Stimulated activated CD4-positive, alpha-beta T cell treated with anti-CD3 and anti-CD28 coated beads, Interleukin-4, amount 100 ng/mL, for 24 hours (primary cell): Measurements from ENCODE around the gene TTLL11.
"Not testable (repeated sequence)": the region's sequence is repeated elsewhere in the genome, so short reads cannot be mapped to it uniquely, and the experiment has no call there.

Experiments
- DNase-seq: peaks from one replicate; pipeline ENCODE4 v3.0.0-alpha.2; 2020

The TTLL11 gene

DNA sequence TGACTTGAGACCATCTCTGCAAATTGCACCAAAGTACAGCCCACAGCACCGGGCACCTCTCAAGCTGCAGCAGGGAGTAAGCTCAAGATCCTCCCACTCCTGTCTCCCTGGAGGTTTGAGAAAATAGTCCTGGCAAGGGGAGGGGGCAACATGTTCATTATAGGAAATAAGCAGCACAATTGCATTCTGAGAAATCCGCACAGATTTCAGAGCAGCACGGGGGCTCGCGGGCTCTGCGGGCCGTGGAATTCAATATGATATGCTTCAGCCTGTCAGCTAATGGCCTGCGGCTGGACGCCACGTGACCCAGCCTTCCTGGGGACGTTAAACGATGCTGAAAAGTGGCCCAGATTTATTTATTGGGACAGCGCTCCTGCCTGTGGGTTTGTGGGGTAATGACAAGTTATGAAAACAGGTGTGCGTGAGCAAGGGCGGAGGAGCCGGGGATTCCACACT, 285.3 kb downstream of the TTLL11 start:
- no peak for DNase-seq

DNA sequence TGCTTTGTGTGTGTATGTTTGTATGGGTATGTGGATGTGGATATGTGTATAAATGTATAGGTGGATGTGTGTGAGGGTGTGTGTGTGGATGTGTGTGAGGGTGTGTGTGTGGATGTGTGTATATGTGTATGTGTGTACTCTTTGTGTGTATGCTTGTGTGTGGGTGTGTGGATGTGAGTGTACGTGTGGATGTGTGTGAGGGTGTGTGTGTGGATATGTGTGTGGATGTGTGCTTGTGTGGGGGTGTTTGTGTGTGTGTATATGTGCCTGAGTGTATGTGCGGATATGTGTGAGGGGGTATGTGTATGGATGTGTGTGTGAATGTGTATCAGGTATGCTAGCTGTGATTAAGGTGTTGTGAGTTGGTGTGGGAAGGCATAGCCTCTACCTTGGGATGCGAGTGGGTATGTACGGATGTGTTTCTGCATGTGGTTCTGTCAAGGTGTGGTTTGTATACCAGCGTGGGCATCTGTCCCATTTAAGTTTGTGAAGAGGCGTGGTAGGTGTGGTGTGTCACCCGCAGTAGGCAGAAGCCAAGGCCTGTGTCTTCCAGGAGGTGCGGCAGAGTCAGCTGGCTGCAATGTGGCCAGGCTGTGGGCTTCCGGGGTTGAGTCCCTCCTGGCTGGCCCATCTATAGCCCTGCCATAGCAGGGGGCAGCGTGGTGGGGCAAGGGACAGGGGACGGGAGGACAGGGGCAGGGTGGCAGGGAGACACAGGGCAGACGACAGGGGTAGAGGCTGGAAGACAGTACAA, 285.9 kb downstream of the TTLL11 start:
- no peak for DNase-seq

DNA sequence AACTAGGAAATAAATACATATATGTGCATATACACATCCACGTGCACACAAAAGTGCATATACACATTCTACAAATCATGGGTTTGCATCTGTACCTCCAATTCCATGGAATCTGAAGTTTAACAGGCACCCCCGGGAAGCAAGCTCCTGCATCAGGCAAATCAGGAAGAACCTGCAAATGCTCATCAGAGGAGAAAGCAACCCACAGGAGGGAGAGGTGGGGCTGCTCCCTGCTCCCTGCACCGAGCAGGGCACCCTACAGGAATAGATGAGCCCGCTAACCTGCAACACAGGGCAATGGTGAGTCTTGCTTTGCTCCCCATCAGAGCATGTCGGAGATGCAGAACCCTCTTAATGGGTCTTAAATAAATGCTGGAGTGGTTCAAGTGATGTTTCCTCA, 290.4 kb downstream of the TTLL11 start:
- no peak for DNase-seq

DNA sequence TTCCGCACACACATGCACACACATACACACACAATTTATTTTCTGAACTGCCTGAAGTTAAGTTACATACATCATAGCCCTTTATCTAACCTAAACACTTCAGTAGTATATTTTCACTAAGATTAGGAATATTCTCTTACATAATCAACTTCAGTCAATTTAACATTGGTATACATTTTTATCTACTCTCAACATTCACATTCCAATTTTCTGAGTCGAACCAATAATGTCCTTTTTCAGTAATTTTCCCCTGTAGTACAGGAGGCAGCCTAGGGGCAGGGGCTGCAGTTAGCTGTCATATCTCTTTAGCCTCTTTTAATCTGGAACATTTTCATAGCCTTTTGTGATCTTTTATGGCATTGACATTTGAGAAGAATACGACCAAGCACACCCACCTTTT, 291.5 kb downstream of the TTLL11 start:
- DNase-seq = no peak

DNA sequence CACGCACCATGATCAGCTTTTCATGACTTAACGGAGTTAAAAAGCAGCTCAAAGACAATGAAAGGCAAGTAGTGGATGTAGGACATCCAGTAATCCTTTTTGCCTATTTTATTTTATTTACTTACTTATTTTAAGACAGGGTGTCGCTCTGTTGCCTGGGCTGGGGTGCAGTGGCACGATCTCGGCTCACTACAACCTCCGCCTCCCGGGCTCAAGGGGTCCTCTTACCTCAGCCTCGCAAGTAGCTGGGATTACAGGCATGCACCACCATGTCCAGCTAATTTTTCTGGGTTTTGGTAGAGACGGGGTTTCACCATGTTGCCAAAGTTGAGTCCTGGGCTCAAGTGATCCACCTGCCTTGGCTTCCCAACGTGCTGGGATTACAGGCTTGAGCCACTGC, 292.7 kb downstream of the TTLL11 start:
- no peak for DNase-seq

DNA sequence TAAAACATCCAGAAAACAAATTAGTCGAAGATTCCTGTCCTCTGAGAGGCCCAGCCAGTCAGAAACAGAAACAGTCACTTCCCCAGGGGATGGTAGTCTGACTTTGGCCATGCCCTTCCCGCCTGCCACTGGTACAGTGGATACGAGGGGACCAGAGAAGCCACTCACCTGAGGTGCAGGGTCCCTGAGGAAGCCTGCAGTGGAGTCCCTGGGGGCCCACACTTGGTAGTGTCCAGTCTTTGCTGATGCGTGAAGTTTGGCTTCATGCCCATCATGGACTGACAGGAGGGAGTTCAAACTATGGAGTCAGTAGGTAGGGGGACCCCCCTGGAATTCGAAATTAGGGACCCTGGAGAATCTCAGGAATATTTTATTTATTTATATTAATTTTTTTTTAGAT, 294.2 kb downstream of the TTLL11 start:
- DNase-seq = no peak

DNA sequence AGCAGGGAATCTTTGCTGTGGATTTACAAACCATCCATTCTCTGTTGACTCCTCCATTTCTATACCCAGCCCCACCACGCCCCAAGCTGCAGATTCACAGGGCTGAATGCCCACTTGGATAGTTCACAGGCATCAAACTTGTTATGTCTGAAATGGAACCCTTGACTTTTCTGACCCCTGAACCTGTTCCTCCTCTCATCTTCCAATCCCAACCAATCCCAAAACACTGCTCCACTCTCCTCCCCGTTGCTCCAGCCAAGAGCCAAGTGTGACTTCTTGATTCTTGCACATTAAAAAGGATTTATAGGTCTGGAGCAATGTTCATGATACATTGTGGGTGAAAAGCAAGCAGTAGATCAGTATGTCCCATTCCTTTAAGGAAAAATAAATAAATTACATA, 296.0 kb downstream of the TTLL11 start:
- no peak for DNase-seq

DNA sequence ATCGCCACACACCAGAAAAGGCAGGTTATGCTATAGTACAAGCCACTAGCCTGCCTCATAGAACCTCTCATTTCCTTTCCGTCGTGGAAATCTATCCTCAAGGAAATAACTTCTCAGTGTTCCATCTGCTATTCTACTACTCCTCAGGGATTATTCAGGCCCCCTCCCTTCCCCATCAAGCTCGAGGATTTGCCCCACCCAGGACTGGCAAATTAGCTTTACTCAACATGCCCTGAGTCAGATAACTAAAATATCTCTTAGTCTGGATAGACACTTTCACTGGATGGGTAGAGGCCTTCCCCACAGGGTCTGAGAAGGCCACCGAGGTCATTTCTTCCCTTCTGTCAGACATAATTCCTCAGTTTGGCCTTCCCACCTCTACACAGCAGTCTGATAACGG, 298.8 kb downstream of the TTLL11 start:
- DNase-seq = not testable (repeated sequence)

DNA sequence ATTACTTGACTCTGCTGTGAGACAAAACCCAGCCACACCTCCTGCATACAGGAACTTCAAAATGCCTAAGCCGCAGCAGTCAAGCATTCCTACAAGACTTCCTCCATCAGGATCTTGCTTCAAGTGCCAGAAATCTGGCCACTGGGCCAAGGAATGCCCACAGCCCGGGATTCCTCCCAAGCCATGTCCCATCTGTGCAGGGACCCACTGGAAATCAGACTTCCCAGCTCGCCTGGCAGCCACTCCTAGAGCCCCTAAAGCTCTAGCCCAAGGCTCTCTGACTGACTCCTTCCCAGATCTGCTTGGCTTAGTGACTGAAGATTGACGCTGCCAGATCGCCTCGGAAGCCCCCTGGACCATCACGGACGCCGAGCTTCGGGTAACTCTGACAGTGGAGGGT, 300.6 kb downstream of the TTLL11 start:
- not testable (repeated sequence) for DNase-seq

DNA sequence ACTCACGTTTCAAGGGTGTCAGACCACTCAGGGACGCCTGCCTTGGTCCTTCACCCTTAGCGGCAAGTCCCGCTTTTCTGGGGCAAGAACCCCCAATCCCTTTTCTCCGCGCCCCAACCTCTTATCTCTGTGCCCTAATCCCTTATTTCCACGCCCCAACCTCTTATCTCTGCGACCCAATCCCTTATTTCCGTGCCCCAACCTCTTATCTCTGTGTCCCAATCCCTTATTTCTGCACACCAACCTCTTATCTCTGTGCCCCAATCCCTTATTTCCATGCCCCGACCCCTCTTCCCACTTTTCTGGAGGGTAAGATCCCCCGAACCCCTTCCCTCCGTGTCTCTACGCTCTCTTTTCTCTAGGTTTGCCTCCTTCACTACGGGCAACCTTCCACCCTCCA, 302.3 kb downstream of the TTLL11 start:
- DNase-seq = no peak

DNA sequence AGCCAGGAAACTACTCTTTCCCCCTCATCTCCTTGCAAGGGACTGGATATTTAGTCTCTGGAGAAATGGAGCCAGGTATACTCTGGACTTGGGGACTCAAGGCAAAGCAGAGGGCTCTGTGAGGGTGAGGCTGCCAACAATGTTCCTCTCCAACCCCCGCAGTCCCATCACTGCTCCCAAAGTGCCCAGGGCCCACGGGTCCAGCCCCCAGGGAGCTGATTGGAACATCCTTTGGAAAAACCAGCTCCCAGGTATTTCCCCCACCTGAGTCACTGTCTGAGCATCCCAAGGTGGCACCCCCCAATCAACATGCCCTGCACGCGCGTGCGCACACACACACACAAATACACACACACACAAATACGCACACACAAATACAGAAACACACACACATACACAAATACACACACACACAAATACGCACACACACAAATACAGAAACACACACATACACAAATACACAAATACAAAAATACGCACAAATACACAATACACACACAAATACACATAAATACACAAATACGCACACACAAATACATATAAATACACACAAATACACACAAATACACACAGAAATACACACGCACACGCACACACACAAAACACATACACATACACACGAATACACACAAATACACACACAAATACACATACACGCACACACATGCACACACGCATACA, 304.3 kb downstream of the TTLL11 start:
- DNase-seq = no peak

DNA sequence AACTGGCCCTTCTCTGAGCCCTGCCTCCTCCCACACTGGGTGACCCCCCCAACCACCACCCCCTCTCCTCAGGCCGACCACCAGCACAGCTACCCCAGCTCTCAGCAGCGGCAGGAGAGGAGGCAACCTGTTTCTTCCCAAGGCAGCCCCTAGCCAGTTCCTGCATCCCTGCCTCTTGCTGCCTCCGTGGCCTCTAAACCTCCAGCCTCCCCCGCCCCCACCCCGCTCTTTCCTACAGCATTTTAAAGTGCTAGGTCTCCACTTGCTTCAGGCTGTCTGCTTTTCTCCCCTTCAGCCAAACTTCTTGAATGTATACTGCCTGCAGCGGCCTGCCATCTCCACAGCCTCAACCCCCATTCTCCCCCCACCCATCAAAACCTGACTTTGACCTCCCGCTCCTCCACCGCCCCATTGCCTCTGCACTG, 306.1 kb downstream of the TTLL11 start:
- no peak for DNase-seq

DNA sequence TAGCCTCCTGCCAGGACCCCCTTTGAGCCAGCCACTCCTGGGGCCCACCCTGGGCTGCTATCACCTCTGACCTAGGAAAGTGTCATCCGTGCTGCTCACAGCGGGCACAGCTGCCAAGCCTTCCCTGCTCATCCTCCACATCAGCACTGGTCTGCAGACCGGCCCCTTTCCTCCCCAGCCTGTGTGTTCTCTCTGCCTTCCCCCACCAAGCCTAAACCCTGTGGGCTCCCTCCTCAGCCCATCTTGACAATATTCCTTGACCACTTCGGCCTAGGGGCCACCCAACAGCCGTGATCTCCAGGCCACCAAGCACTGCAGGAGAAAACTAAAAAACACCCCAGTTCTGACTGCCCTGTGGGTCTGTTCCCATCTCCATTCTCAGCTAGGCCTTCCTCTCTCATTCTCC, 306.6 kb downstream of the TTLL11 start:
- no peak for DNase-seq

DNA sequence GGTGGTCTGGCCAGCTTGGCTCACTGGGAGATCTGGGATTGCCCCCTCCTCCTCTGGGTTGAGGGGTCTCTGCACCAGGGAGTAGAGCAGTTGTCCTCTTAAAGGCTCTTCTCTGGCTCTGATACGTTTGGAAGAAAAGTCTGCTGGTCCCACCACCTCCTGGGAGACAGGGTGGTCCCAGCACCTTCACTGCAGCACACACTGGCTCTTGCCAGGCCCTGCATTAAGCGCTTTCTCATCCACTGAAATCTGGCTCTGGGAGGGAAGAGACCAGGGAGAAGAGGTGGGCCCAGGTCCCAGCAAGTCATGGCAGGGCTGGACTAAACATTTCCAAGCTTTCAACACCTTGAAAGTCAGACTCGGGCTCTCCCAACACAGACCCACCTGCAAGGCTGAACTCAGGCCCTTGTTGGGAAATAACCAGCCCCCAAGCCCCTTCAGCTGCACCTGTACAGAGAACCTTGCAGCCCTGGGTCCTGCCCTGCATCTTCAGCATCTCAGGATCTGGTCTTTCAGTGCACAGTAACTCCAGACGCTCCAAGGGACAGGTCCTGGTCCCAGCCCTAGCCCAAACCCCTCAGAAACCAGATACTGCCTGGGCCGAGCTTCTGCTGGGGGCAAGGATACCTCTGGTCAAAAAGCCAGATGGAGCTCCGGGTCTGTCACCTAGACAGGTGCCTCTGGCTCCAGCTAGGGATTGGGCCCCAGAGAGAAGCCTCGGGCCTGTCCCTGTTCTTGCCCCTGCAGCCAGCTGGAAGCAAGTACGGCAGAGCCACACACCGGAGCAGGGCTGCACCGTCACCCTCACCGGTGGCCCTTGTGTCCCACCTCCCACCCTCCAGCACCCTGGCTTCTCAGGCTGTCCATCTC, 307.2 kb downstream of the TTLL11 start:
- DNase-seq = no peak

DNA sequence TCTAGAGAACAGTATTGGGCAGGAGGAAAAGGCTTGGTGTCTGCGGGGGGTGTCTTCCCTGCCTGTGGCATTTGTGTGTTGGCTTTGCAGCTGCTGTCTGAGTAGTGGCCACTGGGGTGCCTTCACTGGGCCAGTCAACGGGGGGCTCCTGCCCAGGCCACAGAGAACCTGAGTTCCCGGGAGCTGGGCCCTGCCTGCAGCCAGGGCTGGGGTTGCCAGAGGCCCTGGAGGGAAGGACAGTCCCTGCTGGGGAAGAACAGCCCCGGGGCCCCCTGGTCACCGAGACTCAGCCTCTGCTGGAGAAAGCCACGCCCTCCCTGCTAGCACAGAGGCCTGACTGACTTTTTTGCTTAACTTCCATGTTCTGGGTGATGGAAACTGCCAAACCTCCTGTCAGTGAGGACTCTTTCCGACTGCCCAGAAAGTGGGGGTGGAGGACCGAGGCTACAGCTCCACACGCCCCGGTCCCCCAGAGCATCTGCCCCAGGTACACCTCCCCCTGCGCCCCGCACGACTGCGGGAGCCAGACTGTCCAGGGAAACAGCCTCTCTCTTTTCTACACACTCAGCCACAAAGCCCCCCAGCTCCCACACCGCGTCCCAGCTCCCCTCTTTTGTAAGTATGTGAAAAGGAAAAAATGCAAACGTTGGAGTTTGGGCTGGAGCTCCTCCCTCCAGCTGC, 308.2 kb downstream of the TTLL11 start:
- no peak for DNase-seq

DNA sequence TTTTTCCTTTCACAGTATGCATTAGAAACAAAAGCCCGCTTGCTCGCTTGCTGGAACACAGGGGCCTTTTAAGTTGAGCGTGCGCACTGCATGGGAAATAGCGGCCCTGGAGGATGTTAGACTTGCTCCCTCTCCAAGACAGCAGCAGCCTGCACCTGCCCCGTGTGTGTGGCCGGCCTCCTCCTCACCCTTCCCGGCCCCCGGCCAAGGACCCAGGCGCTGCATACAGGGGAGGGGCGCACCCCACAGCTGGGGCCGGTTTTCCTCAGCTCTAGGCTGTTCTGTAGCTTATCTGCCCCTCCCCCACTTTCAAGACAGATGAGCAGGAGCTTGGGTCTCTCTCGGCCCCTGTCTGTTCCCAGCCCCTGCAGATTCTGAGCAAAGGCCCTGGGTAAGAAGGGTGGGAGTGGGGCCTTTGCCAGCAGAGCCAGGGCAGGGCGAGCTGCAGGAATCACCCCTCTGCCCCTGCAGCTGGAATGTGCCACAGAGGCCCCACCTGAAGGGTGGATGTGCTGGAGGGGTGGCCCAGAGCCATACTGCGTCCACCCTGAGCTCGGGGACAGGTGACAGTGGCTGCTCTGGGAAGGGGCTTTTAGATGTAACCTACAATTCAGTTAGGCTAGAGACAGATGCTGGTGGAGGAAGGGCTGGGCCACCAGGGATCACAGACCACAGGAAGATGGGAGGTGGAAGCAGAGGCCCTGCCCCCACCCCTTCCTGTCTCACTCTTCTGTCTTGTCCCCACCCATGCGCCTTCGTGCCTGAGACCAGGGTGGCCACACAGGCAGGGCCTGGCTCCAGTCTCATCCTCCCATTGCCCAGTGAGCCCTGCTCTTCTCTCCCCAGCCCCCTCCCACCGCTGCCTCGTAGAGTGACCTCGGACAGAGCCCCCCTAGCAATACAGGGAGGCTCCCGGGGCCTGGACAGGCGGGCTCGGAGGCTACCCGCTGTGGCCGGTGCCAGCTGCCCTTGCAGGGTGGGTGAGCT, 309.3 kb downstream of the TTLL11 start:
- DNase-seq = no peak

DNA sequence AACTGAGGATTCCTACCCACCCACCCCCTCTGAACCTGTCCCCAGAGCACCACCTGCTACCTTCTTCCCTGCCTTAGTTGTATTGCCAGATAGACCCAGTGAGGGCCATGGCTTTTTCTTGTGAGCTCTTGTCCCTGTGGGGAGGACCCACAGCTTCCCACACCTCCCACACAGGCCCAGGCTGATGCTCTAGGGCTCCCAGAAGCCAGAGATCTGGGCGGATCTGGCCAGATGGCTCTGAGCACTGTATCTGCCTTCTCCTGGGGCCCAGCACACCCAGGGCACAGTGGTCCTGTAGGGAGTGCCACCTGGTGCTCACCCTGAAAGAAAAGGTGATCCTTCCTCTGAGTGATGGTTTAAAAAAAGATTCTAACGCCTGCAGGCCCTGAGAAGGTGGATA, 310.0 kb downstream of the TTLL11 start:
- DNase-seq = no peak

DNA sequence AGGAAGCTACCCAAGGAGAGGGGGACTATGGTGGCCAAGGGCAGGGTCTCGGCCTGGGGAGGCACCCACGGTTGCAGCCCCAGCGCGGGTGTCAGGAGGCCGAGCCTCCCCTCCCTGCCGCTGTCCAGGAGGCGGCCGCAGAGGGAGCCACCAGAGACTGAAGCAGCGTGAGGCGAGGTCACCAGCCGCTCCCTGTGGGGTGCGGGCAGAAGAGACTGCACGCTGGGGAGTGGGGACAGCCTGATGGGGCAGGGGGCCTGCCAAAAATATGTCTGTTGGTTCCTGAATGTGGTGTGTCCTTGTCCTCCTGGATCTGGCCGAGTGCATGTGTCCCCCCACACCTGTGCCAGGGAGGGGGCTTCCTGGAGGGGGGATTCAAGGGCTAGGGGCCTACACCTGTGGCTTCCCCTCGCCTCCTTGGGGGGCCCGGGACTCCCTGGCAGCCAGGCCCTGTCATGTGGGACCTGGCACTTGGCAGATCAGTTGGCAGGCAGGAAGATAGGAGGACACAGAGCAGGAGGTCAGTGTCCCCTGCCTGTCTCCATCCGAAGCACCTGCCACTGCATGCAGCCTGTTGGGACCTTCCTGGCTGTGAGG, 310.5 kb downstream of the TTLL11 start:
- DNase-seq = no peak

DNA sequence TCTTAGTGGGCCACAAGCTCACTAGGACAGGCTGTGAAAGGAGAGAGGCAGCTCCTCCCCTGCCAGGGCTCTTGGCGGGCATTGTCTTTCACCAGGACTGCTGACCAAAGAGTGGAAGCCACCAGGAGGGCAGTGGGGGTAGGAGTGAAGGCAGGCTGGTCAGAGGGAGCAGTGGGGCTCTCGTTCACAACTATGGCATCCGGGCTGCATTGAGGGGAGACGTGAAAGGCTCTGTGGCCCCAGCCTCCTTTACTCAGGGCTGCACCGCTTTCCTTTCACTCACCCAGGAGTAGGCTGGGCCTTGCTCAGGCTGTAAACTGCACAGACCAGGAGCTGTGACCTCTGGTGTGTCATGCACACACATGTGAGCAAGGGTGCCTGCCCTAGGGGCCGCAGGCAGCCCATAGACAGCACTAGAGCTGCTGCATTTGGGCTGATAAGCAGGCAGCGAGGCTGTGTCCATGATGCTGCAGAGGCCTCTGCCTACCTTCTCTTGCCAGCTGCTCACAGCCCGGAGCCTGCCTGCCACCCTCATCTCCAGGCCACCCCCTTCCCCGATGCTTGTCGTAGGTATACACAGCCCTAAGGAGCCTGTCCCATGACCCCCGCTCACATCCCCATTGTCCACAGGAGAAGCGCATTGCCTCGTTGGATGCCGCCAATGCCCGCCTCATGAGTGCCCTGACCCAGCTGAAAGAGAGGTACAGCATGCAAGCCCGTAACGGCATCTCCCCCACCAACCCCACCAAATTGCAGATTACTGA, 311.2 kb downstream of the TTLL11 start:
- DNase-seq = no peak

DNA sequence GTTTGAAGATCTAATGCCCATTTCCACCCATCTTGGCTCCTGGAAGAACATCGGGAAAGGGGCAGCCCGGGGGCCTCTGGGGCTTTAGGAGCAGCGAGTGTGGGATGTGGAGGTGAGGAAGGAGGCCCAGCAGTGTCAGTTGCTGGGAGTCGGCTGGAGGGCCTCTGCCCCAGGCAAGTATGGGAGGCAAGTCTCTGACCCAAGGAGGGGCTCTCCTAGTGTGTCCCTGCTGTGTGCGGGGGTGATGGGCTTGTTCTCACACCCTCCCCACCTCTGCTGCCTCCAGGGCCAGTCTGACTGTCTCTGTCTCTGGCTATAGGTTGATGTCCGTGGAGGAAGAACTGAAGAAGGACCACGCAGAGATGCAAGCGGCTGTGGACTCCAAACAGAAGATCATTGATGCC, 312.0 kb downstream of the TTLL11 start:
- no peak for DNase-seq
